Panc1 (cell line): ENCODE data around the gene WDR7. TPM values are rescaled to one million over a fixed set of nuclear protein-coding genes. Genes with fewer than 3 reads are reported as not detected.

Experiments
- ATAC-seq: fragments of 200-7000 bp; cut with Tn5 transposase; 2 replicates; pipeline ENCODE4 v1.9.1; 2020; ENCODE audit warnings: mild to moderate bottlenecking, moderate library complexity
- BruUV-seq: library from RNA; stranded (reverse); fragments of 400-500 nt; replicated peaks from 2 replicates; lab custom pipeline; 2021; lab: Mats Ljungman, UMichigan
- CTCF ChIA-PET: fragments of 300-600 bp; sonication (Branson Sonifier 250); formaldehyde crosslinking; loops from one replicate; lab custom pipeline; 2022; ENCODE audit warnings: antibody characterized with exemption; lab: Charles Lee
- POLR2A ChIA-PET: fragments of 300-600 bp; sonication (Branson Sonifier 250); formaldehyde crosslinking; loops from one replicate; lab custom pipeline; 2022; ENCODE audit warnings: antibody characterized with exemption; lab: Charles Lee
- DNase-seq: peaks from one replicate; pipeline ENCODE4 v3.0.0-alpha.2; 2010; ENCODE audit warnings: low read depth, low spot score
- H3K27ac ChIP-seq: 2 replicates; pipeline ENCODE4 v1.5.1; 2011; ENCODE audit warnings: mild to moderate bottlenecking, low read length, inconsistent platforms
- H3K27me3 ChIP-seq: fragments of 200-500 bp; sonication (Bioruptor generic); 2 replicates; pipeline ENCODE4 v1.6.0; 2014; ENCODE audit warnings: low read length, inconsistent platforms; ENCODE audit not compliant: control insufficient read depth, insufficient read depth
- H3K36me3 ChIP-seq: fragments of 200-500 bp; sonication (Bioruptor generic); 2 replicates; pipeline ENCODE4 v1.5.1; 2014; ENCODE audit warnings: inconsistent platforms, mild to moderate bottlenecking, low read length, moderate library complexity; ENCODE audit not compliant: control insufficient read depth, insufficient read depth
- H3K4me1 ChIP-seq: 2 replicates; pipeline ENCODE4 v1.5.1; 2011; ENCODE audit warnings: inconsistent platforms, mild to moderate bottlenecking, low read length, moderate library complexity; ENCODE audit not compliant: control insufficient read depth, insufficient read depth
- H3K4me3 ChIP-seq, 2 experiments: 2 replicates each; pipeline ENCODE4 v1.5.1; 2011 to 2012; ENCODE audit warnings: low read depth in 2 of 2, low read length in 2 of 2, mild to moderate bottlenecking in 2 of 2, inconsistent platforms in 1 of 2, moderate library complexity in 1 of 2
- H3K9me3 ChIP-seq: fragments of 200-500 bp; sonication (Bioruptor generic); 2 replicates; pipeline ENCODE4 v1.5.1; 2014; ENCODE audit warnings: low read depth, mild to moderate bottlenecking, inconsistent platforms, low read length, moderate library complexity; ENCODE audit not compliant: control insufficient read depth, insufficient read depth
- POLR2AphosphoS5 ChIP-seq: IDR thresholded peaks from 2 replicates; pipeline ENCODE4 v1.6.1; 2012; ENCODE audit warnings: mild to moderate bottlenecking, low read depth, low read length, moderate library complexity
- SIN3A ChIP-seq: IDR thresholded peaks from 2 replicates; pipeline ENCODE4 v1.6.1; 2012; ENCODE audit warnings: low read depth, mild to moderate bottlenecking, low read length, moderate library complexity, borderline replicate concordance; ENCODE audit not compliant: insufficient read depth
- TCF7L2 ChIP-seq: IDR thresholded peaks from 2 replicates; pipeline ENCODE4 v1.6.1; 2011; ENCODE audit warnings: mild to moderate bottlenecking, low read depth, low read length, inconsistent platforms
- in situ Hi-C: cut with HindIII; loops from 2 replicates; pipeline ENCODE4 v1.10.0; 2016; ENCODE audit warnings: low sequenced_read_pairs, low pct_unique_long_range_greater_than_20kb
- intact Hi-C: fragments of 100-400 bp; cut with micrococcal nuclease; formaldehyde crosslinking; loops from one replicate; pipeline ENCODE4 v1.10.0; 2022; ENCODE audit not compliant: unreplicated experiment
- total RNA-seq: library from RNA; stranded (reverse); gene quantifications from one replicate; pipeline ENCODE4 v1.2.1, GENCODE V29; 2021; ENCODE audit not compliant: unreplicated experiment
- TF ChIP-seq, protein P1 (sequence below): fragments of 450-650 bp; IDR thresholded peaks from 2 replicates; pipeline ENCODE4 v1.5.1; 2017; ENCODE audit warnings: mild to moderate bottlenecking
- TF ChIP-seq, protein P2 (sequence below), 2 experiments: IDR thresholded peaks; 2 replicates each; pipeline ENCODE4 v1.6.1; 2011 to 2012; ENCODE audit warnings: low read depth in 2 of 2, control low read depth in 1 of 2, low read length in 1 of 2, mild to moderate bottlenecking in 1 of 2, moderate library complexity in 1 of 2; ENCODE audit not compliant: insufficient read depth in 1 of 2

Gene WDR7
- total RNA-seq, 1 experiment from 2014 or later = 12.3 TPM

DNA sequence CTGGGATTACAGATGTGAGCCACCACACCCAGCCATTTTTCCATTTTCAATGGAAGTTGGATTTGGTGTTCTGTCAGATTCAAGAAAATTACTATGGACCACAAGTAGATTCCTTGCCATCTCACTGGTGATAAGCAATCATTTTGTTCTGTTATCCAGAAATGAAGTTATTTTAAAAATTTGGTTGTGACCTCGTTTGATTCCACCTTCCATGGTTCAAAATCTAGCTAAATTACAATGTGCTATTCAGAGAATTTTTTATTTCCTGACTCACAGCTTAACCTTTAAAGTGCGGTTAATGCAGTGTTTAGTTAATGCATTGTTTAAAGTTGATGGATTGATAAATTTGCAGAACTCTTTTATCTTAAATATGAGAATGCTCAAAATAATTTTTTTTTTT, 252.5 kb downstream of the WDR7 start:
- Histone ChIP-seq H3K9me3 (no peaks in the 10 kb centered on the region), H3K27ac (no peak overlapping the region), H3K27me3 (no peaks in the 10 kb centered on the region), H3K4me1 (no peaks in the 10 kb centered on the region), H3K36me3 (no peaks in the 10 kb centered on the region), H3K4me3 (no peak overlapping the region)
- ATAC-seq = no peak
- DNase-seq = no peak
- intact Hi-C loops = no loop called here
- TF ChIP-seq POLR2AphosphoS5 (no peak), SIN3A (no peak)
- TF ChIP-seq, protein P1, sequence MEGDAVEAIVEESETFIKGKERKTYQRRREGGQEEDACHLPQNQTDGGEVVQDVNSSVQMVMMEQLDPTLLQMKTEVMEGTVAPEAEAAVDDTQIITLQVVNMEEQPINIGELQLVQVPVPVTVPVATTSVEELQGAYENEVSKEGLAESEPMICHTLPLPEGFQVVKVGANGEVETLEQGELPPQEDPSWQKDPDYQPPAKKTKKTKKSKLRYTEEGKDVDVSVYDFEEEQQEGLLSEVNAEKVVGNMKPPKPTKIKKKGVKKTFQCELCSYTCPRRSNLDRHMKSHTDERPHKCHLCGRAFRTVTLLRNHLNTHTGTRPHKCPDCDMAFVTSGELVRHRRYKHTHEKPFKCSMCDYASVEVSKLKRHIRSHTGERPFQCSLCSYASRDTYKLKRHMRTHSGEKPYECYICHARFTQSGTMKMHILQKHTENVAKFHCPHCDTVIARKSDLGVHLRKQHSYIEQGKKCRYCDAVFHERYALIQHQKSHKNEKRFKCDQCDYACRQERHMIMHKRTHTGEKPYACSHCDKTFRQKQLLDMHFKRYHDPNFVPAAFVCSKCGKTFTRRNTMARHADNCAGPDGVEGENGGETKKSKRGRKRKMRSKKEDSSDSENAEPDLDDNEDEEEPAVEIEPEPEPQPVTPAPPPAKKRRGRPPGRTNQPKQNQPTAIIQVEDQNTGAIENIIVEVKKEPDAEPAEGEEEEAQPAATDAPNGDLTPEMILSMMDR = no peak
- POLR2A ChIA-PET = interaction anchor here (0.7 kb wide), 1 partner anchor 21 kb away, joined by 3 read pairs; no protein-coding TSS in a partner anchor
- CTCF ChIA-PET = no interaction called here
- BruUV-seq = no TSS peak
- in situ Hi-C loops = no loop called here

DNA sequence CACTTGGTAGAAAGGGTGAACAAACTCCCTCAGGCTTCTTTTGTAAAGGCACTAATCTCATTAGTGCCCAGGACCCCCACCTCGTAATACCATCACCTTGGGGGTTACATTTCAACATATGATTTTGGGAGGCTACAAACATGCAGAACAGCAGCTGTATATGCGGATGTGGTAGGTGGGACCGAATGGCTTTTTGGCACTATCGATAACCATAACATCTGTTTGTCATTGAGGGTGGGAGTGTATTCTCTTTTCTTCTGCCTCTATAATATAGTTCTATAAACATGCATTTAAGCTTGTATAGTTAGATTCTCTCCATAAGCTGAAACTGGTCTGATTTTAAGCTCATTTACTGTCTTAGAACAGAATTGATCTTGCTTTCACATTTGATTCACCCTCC, 256.6 kb downstream of the WDR7 start:
- ChIA-PET CTCF (no interaction called here), POLR2A (no interaction called here)
- Histone ChIP-seq H3K27ac (no peak overlapping the region), H3K36me3 (no peaks in the 10 kb centered on the region), H3K9me3 (no peaks in the 10 kb centered on the region), H3K4me3 (no peak overlapping the region), H3K4me1 (no peaks in the 10 kb centered on the region), H3K27me3 (no peaks in the 10 kb centered on the region)
- ATAC-seq (no peak), DNase-seq (no peak)
- intact Hi-C loops (no loop called here), in situ Hi-C loops (no loop called here)
- TF ChIP-seq, protein P1 = no peak
- TF ChIP-seq SIN3A = no peak
- BruUV-seq = no TSS peak

DNA sequence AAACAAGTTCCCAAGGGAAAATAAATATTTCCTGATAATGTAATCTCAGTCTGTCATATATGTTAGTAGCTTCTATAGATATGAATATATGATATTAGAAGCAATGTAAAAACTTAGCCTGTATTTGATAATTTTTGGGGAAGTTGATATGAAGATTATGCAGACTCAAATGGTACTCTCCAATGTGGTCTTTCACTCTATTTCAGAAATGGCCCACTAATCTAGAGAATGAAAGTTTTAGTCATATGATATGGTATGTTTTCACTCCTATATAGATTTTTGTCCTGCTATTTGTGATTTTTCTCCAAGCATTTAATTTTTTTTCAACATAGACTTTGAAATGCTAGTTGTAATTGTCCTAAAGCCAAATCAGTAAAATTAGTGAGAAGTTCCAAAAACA, 259.1 kb downstream of the WDR7 start:
- in situ Hi-C loops = no loop called here
- Histone ChIP-seq H3K36me3 (no peaks in the 10 kb centered on the region), H3K4me3 (no peak overlapping the region), H3K27me3 (no peaks in the 10 kb centered on the region), H3K9me3 (no peaks in the 10 kb centered on the region), H3K4me1 (no peaks in the 10 kb centered on the region), H3K27ac (no peak overlapping the region)
- DNase-seq (no peak), ATAC-seq (no peak)
- CTCF ChIA-PET = no interaction called here
- BruUV-seq = no TSS peak
- POLR2A ChIA-PET = no interaction called here
- intact Hi-C loops = no loop called here
- TF ChIP-seq TCF7L2 (no peak), POLR2AphosphoS5 (no peak), SIN3A (no peak)
- TF ChIP-seq, protein P1 = no peak
- TF ChIP-seq, protein P2, sequence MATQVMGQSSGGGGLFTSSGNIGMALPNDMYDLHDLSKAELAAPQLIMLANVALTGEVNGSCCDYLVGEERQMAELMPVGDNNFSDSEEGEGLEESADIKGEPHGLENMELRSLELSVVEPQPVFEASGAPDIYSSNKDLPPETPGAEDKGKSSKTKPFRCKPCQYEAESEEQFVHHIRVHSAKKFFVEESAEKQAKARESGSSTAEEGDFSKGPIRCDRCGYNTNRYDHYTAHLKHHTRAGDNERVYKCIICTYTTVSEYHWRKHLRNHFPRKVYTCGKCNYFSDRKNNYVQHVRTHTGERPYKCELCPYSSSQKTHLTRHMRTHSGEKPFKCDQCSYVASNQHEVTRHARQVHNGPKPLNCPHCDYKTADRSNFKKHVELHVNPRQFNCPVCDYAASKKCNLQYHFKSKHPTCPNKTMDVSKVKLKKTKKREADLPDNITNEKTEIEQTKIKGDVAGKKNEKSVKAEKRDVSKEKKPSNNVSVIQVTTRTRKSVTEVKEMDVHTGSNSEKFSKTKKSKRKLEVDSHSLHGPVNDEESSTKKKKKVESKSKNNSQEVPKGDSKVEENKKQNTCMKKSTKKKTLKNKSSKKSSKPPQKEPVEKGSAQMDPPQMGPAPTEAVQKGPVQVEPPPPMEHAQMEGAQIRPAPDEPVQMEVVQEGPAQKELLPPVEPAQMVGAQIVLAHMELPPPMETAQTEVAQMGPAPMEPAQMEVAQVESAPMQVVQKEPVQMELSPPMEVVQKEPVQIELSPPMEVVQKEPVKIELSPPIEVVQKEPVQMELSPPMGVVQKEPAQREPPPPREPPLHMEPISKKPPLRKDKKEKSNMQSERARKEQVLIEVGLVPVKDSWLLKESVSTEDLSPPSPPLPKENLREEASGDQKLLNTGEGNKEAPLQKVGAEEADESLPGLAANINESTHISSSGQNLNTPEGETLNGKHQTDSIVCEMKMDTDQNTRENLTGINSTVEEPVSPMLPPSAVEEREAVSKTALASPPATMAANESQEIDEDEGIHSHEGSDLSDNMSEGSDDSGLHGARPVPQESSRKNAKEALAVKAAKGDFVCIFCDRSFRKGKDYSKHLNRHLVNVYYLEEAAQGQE (IDR thresholded peaks at IDR 0.05; ENCODE audit: insufficient read depth in 1 of 2, low read depth in 2 of 2, low read length in 1 of 2) = no peak
